KOPT-K1 (cell line): Measurements from ENCODE around the gene NKX6-1.

ENCODE experiments used
- H3K27ac ChIP-seq: fragments of 200-600 bp; sonication (generic); 2 replicates; pipeline ENCODE4 v1.5.1; 2016; ENCODE audit warnings: antibody characterized with exemption, mild to moderate bottlenecking, low read depth, low read length; ENCODE audit not compliant: poor library complexity, severe bottlenecking
- H3K36me3 ChIP-seq: fragments of 200-600 bp; sonication (generic); 2 replicates; pipeline ENCODE4 v1.5.1; 2017; ENCODE audit warnings: antibody characterized with exemption, mild to moderate bottlenecking, low read length, moderate library complexity; ENCODE audit not compliant: insufficient read depth
- H3K9me3 ChIP-seq: fragments of 200-600 bp; sonication (generic); 2 replicates; pipeline ENCODE4 v1.5.1; 2017; ENCODE audit warnings: antibody characterized with exemption, low read length, mild to moderate bottlenecking; ENCODE audit not compliant: insufficient read depth, poor library complexity, severe bottlenecking

Gene NKX6-1

GRCh38 chr4:84498935-84499623 lies at the start of gene NKX6-1:
Gene NKX6-1, minus strand, starts transcription at chr4:84499292. Its CDS starts 1,064 bp downstream, at chr4:84498228.
- Histone ChIP-seq H3K27ac (no peak within 1 kb of the TSS), H3K9me3 (peaks cover 8% of the 10 kb centered on the region), H3K36me3 (no peaks in the 10 kb centered on the region)

GRCh38 chr4:84547211-84547610 lies 48.1 kb upstream of the NKX6-1 start:
- H3K36me3 ChIP-seq: no peaks in the 10 kb centered on the region
- no peak overlapping the region for H3K27ac ChIP-seq
- no peaks in the 10 kb centered on the region for H3K9me3 ChIP-seq

GRCh38 chr4:84545093-84545492 lies 46.0 kb upstream of the NKX6-1 start:
- Histone ChIP-seq H3K9me3 (no peaks in the 10 kb centered on the region), H3K36me3 (no peaks in the 10 kb centered on the region), H3K27ac (no peak overlapping the region)

- peaks cover 3% of the 10 kb centered on the region for H3K9me3 ChIP-seq
- no peak overlapping the region for H3K27ac ChIP-seq
- H3K36me3 ChIP-seq: no peaks in the 10 kb centered on the region
Observed at GRCh38 chr4:84535901-84536300, 36.8 kb upstream of the NKX6-1 start.

DNA sequence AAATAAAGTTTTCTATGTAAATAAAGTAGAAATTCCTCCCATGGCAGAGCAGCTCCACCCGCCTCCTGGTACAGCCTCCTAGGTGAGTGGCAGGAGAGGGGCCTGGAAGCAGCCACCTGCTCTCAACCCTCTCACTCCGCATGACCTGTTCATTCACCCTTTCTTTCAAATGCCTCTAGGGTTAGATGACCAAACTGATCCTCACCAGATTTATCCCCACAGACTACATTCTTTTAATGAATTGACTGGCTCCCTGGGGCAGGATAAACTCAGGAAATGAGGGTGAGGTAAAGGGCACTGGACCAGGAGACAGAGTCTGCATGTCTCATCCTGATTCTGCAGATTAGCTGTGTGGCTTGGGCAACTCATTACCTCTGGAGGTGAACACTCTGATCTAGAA lies 32.6 kb upstream of the NKX6-1 start:
- Histone ChIP-seq H3K9me3 (peaks cover 3% of the 10 kb centered on the region), H3K36me3 (no peaks in the 10 kb centered on the region), H3K27ac (no peak overlapping the region)

- Histone ChIP-seq H3K9me3 (peaks cover 3% of the 10 kb centered on the region), H3K36me3 (no peaks in the 10 kb centered on the region), H3K27ac (peak overlapping the region; percentile 6)
Observed at GRCh38 chr4:84530871-84531270, 31.8 kb upstream of the NKX6-1 start.

DNA sequence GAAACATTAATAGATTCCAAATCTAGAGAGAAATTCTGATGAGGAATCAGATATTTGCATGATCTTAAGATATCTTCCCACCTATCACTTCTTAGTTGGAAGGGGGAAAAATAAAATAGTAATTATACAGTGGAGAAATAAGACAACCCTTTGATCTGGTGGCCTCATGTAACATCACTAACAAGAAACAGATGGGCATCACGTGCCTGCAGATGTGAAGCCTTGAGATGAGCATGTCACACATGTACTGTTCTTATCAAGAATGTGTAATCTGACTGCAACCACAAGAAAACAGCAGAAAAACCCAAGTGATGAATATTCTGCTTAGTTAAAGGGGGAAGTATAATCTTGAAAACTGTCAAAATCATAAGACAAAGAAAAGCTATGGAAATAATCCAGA lies 31.4 kb upstream of the NKX6-1 start:
- H3K9me3 ChIP-seq: peaks cover 3% of the 10 kb centered on the region
- peak overlapping the region; percentile 6 for H3K27ac ChIP-seq

GRCh38 chr4:84529169-84529751 lies 30.2 kb upstream of the NKX6-1 start:
- Histone ChIP-seq H3K36me3 (no peaks in the 10 kb centered on the region), H3K27ac (no peak overlapping the region), H3K9me3 (peaks cover 3% of the 10 kb centered on the region)

More for the DNA sequence above, 31.4 kb upstream of the NKX6-1 start:
- H3K36me3 ChIP-seq: no peaks in the 10 kb centered on the region

DNA sequence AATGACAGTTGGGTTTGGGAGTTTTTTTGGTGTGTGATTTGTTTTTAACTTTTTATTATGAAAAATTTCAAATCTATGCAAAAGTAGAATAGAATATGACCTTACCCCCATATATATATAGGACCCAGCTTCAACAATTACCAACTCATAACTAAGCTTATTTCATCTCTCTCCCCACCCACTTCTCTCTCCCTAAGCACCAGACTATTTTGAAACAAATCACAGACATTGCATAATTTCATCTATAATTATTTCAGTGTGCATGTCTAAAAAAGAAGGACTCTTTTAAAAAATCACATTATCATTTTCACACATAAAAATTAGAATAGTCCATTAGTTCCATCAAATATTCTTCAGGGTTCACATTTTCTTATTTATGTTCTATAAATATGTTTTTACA lies 28.3 kb upstream of the NKX6-1 start:
- H3K27ac ChIP-seq: no peak overlapping the region
- no peaks in the 10 kb centered on the region for H3K9me3 ChIP-seq
- no peaks in the 10 kb centered on the region for H3K36me3 ChIP-seq

GRCh38 chr4:84515075-84515474 lies 16.0 kb upstream of the NKX6-1 start:
- Histone ChIP-seq H3K9me3 (no peaks in the 10 kb centered on the region), H3K27ac (no peak overlapping the region), H3K36me3 (no peaks in the 10 kb centered on the region)

GRCh38 chr4:84512277-84512676 lies 13.2 kb upstream of the NKX6-1 start:
- no peak overlapping the region for H3K27ac ChIP-seq
- no peaks in the 10 kb centered on the region for H3K36me3 ChIP-seq
- H3K9me3 ChIP-seq: no peaks in the 10 kb centered on the region

DNA sequence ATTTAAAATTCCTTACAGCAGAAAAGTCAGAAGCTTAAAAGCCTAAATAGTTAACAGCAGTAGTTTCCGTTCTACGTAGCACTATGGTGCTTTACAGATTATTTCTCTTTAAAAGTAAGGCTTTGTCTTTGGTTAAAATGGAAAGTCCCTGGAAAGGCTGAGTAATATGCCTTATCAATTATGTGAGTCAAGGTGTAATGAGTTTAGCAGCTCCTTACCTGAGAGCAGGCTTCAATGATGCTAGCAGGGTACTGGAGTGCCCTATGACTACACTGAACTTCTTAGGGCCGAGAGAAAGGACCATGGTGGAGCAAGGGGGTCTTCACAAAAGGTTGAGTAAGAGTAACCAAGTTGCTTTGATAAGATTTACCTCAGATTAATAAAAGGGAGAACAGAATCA lies 12.6 kb upstream of the NKX6-1 start:
- Histone ChIP-seq H3K36me3 (no peaks in the 10 kb centered on the region), H3K27ac (no peak overlapping the region), H3K9me3 (no peaks in the 10 kb centered on the region)

DNA sequence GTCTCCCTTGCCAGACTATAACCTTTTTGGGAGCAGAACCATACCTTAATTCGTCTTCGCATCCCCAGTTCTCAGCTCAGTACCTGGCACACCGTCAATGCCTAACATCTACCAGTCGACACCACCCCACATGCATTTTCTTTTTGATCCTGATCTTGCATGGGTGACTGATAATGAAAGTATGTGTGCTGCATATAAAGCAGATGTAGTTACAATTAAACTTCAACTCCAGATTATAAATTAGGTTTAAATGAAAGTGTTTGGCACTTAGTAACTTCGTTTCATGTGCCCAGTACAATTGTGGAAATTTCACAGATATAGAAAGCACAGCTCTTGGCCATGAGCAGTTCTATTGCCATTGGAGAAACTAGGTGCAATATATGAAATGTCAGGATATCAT lies 8.8 kb upstream of the NKX6-1 start:
- H3K36me3 ChIP-seq: no peaks in the 10 kb centered on the region
- no peak overlapping the region for H3K27ac ChIP-seq
- no peaks in the 10 kb centered on the region for H3K9me3 ChIP-seq

DNA sequence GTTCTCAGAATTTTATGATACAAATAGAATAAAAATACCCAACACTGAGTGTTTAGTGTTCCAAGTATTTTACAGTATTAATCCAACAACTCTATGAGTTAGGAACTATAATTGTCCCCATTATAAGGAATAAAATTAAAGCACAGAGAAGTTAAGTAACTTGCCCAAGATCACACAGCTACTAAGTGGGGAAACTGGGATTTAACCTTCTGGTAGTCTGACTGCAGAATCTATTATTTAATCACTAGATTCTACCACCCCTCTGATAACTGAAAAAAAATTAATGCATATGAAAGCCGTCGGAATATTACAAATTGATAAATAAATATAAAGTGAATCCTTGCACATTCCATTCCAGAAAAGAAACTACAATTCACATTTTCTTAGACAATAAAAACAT lies 5.7 kb upstream of the NKX6-1 start:
- H3K27ac ChIP-seq: no peak overlapping the region
- H3K36me3 ChIP-seq: no peaks in the 10 kb centered on the region
- no peaks in the 10 kb centered on the region for H3K9me3 ChIP-seq

DNA sequence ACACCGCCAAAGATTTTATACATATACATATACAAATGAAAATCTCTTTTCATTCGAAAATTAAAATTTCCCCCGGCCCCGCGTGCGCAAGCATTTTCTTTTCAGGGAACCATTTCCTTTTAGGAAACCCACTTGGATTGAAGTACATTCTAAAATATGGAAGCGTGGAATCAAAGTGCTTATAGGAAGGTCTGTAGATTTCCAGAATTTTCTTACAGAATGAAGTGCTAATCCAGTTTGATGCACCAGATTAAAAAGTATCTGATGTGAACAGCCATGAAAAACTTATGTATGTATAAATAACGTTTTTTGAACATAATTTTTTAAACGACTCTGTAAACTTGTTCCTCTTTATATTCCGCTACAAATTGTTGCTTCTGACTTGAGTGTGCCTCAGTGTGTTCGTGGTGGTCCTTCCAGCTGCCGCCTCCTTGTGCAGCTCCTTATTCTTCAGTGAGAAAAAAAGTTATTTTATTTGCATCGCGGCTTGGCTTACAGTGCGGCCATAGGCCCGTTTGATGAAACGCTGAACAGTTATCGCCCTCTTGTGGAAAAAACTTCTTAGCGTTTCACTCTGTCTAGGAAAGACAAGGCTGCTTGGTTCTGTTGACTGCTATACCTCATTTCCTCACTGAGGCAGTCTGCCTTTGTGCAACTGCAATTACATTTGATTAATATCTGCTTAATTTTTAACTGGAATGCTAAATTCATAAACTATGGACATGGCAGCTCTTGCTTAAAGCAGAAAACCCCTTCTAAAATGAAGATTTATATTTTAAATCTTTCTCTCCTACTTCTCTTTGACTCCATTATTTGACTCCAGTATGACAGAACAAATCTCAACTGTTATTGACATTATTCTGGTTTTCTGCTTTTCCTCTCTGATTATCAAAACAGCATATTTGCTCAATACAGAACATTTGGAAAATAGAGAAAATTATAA lies 4.7 kb upstream of the NKX6-1 start:
- H3K9me3 ChIP-seq: no peaks in the 10 kb centered on the region
- no peak overlapping the region for H3K27ac ChIP-seq
- no peaks in the 10 kb centered on the region for H3K36me3 ChIP-seq
